ENCODE results near the gene MAGI2. TPM values are rescaled to one million over a fixed set of nuclear protein-coding genes. Genes with fewer than 3 reads are reported as not detected.

MAGI2 gene
- total RNA-seq, 1 experiment from 2014 or later = 14.3 TPM

DNA sequence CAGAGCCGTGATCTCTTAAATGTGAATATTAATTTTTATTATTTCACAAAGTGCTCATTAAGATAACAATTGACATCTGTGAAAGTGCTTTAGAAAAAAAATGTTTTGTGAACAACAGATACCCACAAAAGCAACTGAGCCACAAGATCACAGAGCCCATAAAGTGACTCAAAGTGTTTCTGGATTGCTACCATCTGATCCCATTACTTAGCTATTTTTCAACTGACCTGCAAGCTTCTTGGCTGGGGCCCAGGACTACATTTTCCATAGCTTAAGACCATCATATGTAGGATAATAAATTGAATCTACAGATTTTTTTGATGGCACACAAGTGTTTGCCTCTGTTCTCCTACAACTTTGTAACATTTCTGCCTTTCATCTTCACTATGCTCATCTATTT is 980.4 kb downstream of the MAGI2 start:
- Histone ChIP-seq H3K23me2 (ENCODE audit: insufficient read length, low read depth, low read length, poor library complexity, severe bottlenecking) (no peaks in the 10 kb centered on the region), H3K14ac (ENCODE audit: insufficient read depth, low read length) (no peak overlapping the region), H3K56ac (ENCODE audit: insufficient read length, low read depth, low read length) (no peak overlapping the region), H3T11ph (ENCODE audit: low read length) (no peak overlapping the region), H2AK5ac (ENCODE audit: insufficient read length, low read length) (no peak overlapping the region), H3K4me2 (ENCODE audit: insufficient read depth, insufficient read length, low read length) (no peak overlapping the region), H4K8ac (replicated peaks; ENCODE audit: insufficient read length, low read depth, low read length) (no peak overlapping the region), H3K79me2 (ENCODE audit: insufficient read depth, low read length) (no peaks in the 10 kb centered on the region), H3K27ac (ENCODE audit: insufficient read length, low read depth, low read length) (no peak overlapping the region), H4K5ac (ENCODE audit: insufficient read length, low read depth, low read length) (no peak overlapping the region), H2BK12ac (ENCODE audit: insufficient read length, low read depth, low read length) (no peak overlapping the region), H2AFZ (ENCODE audit: low read length) (no peak overlapping the region), H2BK20ac (ENCODE audit: low read depth, low read length, poor library complexity, severe bottlenecking) (no peak overlapping the region), H3K4ac (ENCODE audit: low read depth, low read length) (no peak overlapping the region), H3K79me1 (ENCODE audit: insufficient read depth, low read depth, low read length, poor library complexity, severe bottlenecking) (no peaks in the 10 kb centered on the region), H3K27me3 (ENCODE audit: insufficient read depth, low read length) (no peaks in the 10 kb centered on the region), H2BK120ac (ENCODE audit: low read depth, low read length, poor library complexity, severe bottlenecking) (no peak overlapping the region), H3K18ac (ENCODE audit: insufficient read length, low read depth, low read length) (no peak overlapping the region), H3K9ac (ENCODE audit: extremely low read depth, insufficient read length, low read length) (no peak overlapping the region), H3K23ac (ENCODE audit: insufficient read length, low read depth, low read length) (no peak overlapping the region), H2BK5ac (ENCODE audit: insufficient read length, low read length) (no peak overlapping the region), H2BK15ac (ENCODE audit: low read depth, low read length) (no peak overlapping the region), H3K4me1 (ENCODE audit: insufficient read depth, low read length) (no peaks in the 10 kb centered on the region), H4K91ac (ENCODE audit: insufficient read length, low read depth, low read length) (no peak overlapping the region), H4K20me1 (ENCODE audit: control insufficient read depth, insufficient read depth, insufficient read length) (no peaks in the 10 kb centered on the region), H3K9me3 (ENCODE audit: control insufficient read depth, low read depth, low read length) (no peaks in the 10 kb centered on the region)
- Mint-ChIP-seq H3K36me3 (ENCODE audit: insufficient read depth in 1 of 3, low read depth in 3 of 3) (no peaks in the 10 kb centered on the region), H3K4me3 (no peak overlapping the region), H3K27me3 (ENCODE audit: low read depth) (no peaks in the 10 kb centered on the region), H3K27ac (no peak overlapping the region; a peak in 1 of 7 replicates), H3K4me1 (no peaks in the 10 kb centered on the region; a peak in 1 of 4 replicates), H3K9me3 (no peaks in the 10 kb centered on the region)
- WGBS (ENCODE audit: extremely low coverage, insufficient read length, low lambda C conversion rate) = no CpG with 5 or more reads among the region's 1 CpG
- TF ChIP-seq, protein P1, sequence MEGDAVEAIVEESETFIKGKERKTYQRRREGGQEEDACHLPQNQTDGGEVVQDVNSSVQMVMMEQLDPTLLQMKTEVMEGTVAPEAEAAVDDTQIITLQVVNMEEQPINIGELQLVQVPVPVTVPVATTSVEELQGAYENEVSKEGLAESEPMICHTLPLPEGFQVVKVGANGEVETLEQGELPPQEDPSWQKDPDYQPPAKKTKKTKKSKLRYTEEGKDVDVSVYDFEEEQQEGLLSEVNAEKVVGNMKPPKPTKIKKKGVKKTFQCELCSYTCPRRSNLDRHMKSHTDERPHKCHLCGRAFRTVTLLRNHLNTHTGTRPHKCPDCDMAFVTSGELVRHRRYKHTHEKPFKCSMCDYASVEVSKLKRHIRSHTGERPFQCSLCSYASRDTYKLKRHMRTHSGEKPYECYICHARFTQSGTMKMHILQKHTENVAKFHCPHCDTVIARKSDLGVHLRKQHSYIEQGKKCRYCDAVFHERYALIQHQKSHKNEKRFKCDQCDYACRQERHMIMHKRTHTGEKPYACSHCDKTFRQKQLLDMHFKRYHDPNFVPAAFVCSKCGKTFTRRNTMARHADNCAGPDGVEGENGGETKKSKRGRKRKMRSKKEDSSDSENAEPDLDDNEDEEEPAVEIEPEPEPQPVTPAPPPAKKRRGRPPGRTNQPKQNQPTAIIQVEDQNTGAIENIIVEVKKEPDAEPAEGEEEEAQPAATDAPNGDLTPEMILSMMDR (conservative IDR thresholded peaks at IDR 0.05) = no peak
- no peak for DNase-seq
